ENCODE measurements around the gene NLGN4Y. TPM values are rescaled to one million over a fixed set of nuclear protein-coding genes. Genes with fewer than 3 reads are reported as not detected.

Gene NLGN4Y
- total RNA-seq, 1 experiment from 2014 or later, result not detected

DNA sequence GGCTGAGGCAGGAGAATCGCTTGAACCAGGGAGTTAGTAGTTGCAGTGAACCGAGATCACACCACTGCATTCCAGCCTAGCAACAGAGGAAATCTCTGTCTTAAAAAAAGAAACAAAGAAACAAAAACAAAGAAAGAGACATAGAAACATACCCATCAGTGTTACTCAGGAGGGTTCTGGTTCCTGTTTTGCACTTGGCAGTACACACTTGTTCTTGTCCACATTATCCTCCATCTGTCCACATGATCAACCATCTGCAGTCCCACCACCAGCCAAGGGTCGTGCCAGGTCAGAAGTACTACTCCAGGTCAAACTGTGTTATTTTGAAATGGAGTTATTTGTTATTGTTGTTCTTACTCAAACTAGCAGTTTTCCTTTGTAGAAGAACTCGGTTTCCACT lies 62.4 kb downstream of the NLGN4Y start:
- H3K9me3 ChIP-seq (ENCODE audit: insufficient read depth, low read depth), result no peaks in the 10 kb centered on the region
- H3K27ac ChIP-seq, result no peak overlapping the region
- H3K4me1 ChIP-seq (replicated peaks; ENCODE audit: insufficient read depth), result no peaks in the 10 kb centered on the region
- H3F3A ChIP-seq (ENCODE audit: insufficient read depth, low read depth), result no peaks in the 10 kb centered on the region
- H4K20me1 ChIP-seq (ENCODE audit: insufficient read depth), result no peaks in the 10 kb centered on the region
- DNase-seq, result no peak
- TF ChIP-seq, protein P1, sequence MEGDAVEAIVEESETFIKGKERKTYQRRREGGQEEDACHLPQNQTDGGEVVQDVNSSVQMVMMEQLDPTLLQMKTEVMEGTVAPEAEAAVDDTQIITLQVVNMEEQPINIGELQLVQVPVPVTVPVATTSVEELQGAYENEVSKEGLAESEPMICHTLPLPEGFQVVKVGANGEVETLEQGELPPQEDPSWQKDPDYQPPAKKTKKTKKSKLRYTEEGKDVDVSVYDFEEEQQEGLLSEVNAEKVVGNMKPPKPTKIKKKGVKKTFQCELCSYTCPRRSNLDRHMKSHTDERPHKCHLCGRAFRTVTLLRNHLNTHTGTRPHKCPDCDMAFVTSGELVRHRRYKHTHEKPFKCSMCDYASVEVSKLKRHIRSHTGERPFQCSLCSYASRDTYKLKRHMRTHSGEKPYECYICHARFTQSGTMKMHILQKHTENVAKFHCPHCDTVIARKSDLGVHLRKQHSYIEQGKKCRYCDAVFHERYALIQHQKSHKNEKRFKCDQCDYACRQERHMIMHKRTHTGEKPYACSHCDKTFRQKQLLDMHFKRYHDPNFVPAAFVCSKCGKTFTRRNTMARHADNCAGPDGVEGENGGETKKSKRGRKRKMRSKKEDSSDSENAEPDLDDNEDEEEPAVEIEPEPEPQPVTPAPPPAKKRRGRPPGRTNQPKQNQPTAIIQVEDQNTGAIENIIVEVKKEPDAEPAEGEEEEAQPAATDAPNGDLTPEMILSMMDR (conservative IDR thresholded peaks at IDR 0.05), result no peak
- TF ChIP-seq EZH2 (IDR thresholded peaks at IDR 0.05; ENCODE audit: low read depth), result no peak
- no peaks in the 10 kb centered on the region for H3K36me3 ChIP-seq (ENCODE audit: low read depth)
- H3K4me2 ChIP-seq, result no peak overlapping the region
- ChIA-PET POLR2A (ENCODE audit: unreplicated experiment) (no interaction called here), CTCF (no interaction called here)
- BruUV-seq (replicated peaks), result no TSS peak
- intact Hi-C loops (cut with micrococcal nuclease; ENCODE audit: unreplicated experiment), result no loop called here
- H2AFZ ChIP-seq, result no peak overlapping the region
- H3K4me3 ChIP-seq, result no peak overlapping the region
- H3K9me2 ChIP-seq (ENCODE audit: insufficient read depth), result no peaks in the 10 kb centered on the region
- H3K79me2 ChIP-seq (ENCODE audit: low read depth), result no peaks in the 10 kb centered on the region
- no peaks in the 10 kb centered on the region for H3K27me3 ChIP-seq (ENCODE audit: insufficient read depth, low read depth)

DNA sequence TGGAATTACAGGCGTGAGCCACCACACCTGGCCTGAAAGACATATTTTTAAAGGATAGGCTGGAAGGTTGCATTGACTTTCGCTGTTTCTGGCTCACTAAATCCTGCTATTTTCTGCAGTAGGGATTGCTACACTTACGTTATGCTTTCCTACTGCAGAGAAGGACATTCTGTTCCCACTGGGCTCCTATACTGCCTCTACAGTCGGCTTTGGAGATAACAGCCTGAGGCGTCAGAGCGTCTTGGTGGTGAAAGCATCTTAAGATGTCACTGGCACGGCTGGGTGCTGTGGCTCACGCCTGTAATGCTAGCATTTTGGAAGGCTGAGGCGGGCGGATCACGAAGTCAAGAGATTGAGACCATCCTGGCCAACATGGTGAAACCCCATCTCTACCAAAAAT lies 77.0 kb downstream of the NLGN4Y start:
- no TSS peak for BruUV-seq (replicated peaks)
- H3K4me1 ChIP-seq (replicated peaks; ENCODE audit: insufficient read depth), result no peaks in the 10 kb centered on the region
- no peak for DNase-seq
- POLR2A ChIA-PET (ENCODE audit: unreplicated experiment), result no interaction called here
- H4K20me1 ChIP-seq (ENCODE audit: insufficient read depth), result no peaks in the 10 kb centered on the region
- H3K4me3 ChIP-seq, result no peak overlapping the region
- CTCF ChIA-PET, result no interaction called here
- H3F3A ChIP-seq (ENCODE audit: insufficient read depth, low read depth), result no peaks in the 10 kb centered on the region
- H3K79me2 ChIP-seq (ENCODE audit: low read depth), result no peaks in the 10 kb centered on the region
- intact Hi-C loops (cut with micrococcal nuclease; ENCODE audit: unreplicated experiment), result no loop called here
- no peak overlapping the region for H2AFZ ChIP-seq
- no peaks in the 10 kb centered on the region for H3K27me3 ChIP-seq (ENCODE audit: insufficient read depth, low read depth)
- no peaks in the 10 kb centered on the region for H3K9me3 ChIP-seq (ENCODE audit: insufficient read depth, low read depth)
- H3K4me2 ChIP-seq, result no peak overlapping the region
- no peak for TF ChIP-seq EZH2 (IDR thresholded peaks at IDR 0.05; ENCODE audit: low read depth)
- TF ChIP-seq, protein P1 (conservative IDR thresholded peaks at IDR 0.05), result no peak
- no peak overlapping the region for H3K27ac ChIP-seq
- no peaks in the 10 kb centered on the region for H3K36me3 ChIP-seq (ENCODE audit: low read depth)
- no peaks in the 10 kb centered on the region for H3K9me2 ChIP-seq (ENCODE audit: insufficient read depth)

DNA sequence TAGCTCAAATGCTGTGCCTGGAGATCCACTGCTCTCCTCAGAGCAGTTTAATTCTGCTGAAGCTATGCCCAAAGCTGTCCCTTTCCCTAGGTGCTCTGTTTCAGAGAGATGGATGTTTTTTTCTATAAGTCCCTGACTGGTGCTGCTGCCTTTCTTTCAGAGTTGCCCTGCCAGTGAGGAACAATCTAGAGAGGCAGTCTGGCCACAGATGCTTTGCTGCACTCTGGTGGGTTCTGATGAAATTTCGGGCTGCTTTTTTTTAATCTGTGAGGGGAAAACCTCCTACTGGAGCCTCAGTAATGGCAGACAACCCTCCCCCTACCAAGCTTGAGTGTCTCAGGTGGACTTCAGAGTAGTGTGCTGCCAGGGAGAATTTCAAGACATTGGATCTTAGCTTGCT lies 93.3 kb downstream of the NLGN4Y start:
- H3K27me3 ChIP-seq (ENCODE audit: insufficient read depth, low read depth), result no peaks in the 10 kb centered on the region
- no TSS peak for BruUV-seq (replicated peaks)
- H2AFZ ChIP-seq, result no peak overlapping the region
- intact Hi-C loops (cut with micrococcal nuclease; ENCODE audit: unreplicated experiment), result no loop called here
- no peak overlapping the region for H3K4me3 ChIP-seq
- TF ChIP-seq, protein P1 (conservative IDR thresholded peaks at IDR 0.05), result no peak
- no peak for TF ChIP-seq EZH2 (IDR thresholded peaks at IDR 0.05; ENCODE audit: low read depth)
- H3K4me2 ChIP-seq, result no peak overlapping the region
- ChIA-PET CTCF (no interaction called here), POLR2A (ENCODE audit: unreplicated experiment) (no interaction called here)
- H3F3A ChIP-seq (ENCODE audit: insufficient read depth, low read depth), result no peaks in the 10 kb centered on the region
- H4K20me1 ChIP-seq (ENCODE audit: insufficient read depth), result no peaks in the 10 kb centered on the region
- no peaks in the 10 kb centered on the region for H3K9me2 ChIP-seq (ENCODE audit: insufficient read depth)
- no peak for DNase-seq
- H3K79me2 ChIP-seq (ENCODE audit: low read depth), result no peaks in the 10 kb centered on the region
- no peaks in the 10 kb centered on the region for H3K9me3 ChIP-seq (ENCODE audit: insufficient read depth, low read depth)
- H3K36me3 ChIP-seq (ENCODE audit: low read depth), result no peaks in the 10 kb centered on the region
- no peaks in the 10 kb centered on the region for H3K4me1 ChIP-seq (replicated peaks; ENCODE audit: insufficient read depth)
- no peak overlapping the region for H3K27ac ChIP-seq

Measured in PC-9 (cell line).